ENCODE data around the gene FREM2. TPM values are rescaled to one million over a fixed set of nuclear protein-coding genes. Genes with fewer than 3 reads are reported as not detected.

FREM2 gene
- total and polyA plus RNA-seq, 9 of the 15 experiments (the other 6 are each of a cell fraction or from before 2014, with no cell fraction given) = under 0.01 to 0.02 TPM; not detected in 7

DNA sequence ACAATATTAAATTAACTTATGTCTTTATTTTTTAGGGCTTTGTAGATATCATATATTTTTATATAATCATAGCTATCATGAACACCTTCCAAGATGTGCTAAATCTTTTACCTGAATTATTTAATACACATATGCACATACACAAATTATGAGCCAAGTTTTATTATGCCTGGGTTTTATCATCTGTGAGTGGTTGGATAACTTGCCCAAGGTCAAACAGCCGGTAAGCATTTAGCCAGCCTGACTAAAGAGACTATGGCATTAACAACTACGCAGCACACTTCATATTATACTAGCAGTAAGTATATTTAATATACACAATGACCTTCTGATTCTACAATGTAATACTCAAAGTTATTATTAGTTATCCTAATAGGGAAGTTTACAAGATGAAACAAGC, 132.7 kb downstream of the FREM2 start:
- Histone ChIP-seq H3K4me3 (no peak overlapping the region), H4K20me1 (replicated peaks; ENCODE audit: control insufficient read depth, insufficient read depth, low read length) (no peaks in the 10 kb centered on the region), H2AFZ (ENCODE audit: low read depth, low read length) (no peak overlapping the region), H3K4me2 (ENCODE audit: insufficient read depth, low read length) (no peak overlapping the region), H3K27me3 (ENCODE audit: control insufficient read depth in 2 of 2, insufficient read depth in 2 of 2, low read length in 2 of 2) (no peaks in the 10 kb centered on the region), H3K36me3 (ENCODE audit: control insufficient read depth, insufficient read depth, low read length) (no peaks in the 10 kb centered on the region), H3K9me3 (replicated peaks; ENCODE audit: control insufficient read depth, insufficient read depth, low read depth, low read length) (no peaks in the 10 kb centered on the region), H3K9me1 (ENCODE audit: control insufficient read depth, insufficient read depth, low read length) (no peaks in the 10 kb centered on the region), H3K79me2 (ENCODE audit: control insufficient read depth, insufficient read depth, low read length) (no peaks in the 10 kb centered on the region), H3K27ac (ENCODE audit: extremely low read depth, low read depth, low read length) (no peak overlapping the region), H3K9ac (ENCODE audit: insufficient read depth in 1 of 2, low read depth in 2 of 2, low read length in 2 of 2) (no peak overlapping the region), H3K4me1 (replicated peaks in 1 of 2; ENCODE audit: control insufficient read depth in 2 of 2, insufficient read depth in 2 of 2, low read length in 2 of 2) (no peaks in the 10 kb centered on the region)
- BruUV-seq (replicated peaks) = no TSS peak
- TF ChIP-seq ATF3 (IDR thresholded peaks at IDR 0.05) (no peak), ATF3 (CRISPR knock-in tag; conservative IDR thresholded peaks at IDR 0.05) (no peak), ZNF609 (CRISPR knock-in tag; IDR thresholded peaks at IDR 0.05; ENCODE audit: borderline replicate concordance) (no peak), ZZZ3 (IDR thresholded peaks at IDR 0.05) (no peak)
- TF ChIP-seq, protein P1, sequence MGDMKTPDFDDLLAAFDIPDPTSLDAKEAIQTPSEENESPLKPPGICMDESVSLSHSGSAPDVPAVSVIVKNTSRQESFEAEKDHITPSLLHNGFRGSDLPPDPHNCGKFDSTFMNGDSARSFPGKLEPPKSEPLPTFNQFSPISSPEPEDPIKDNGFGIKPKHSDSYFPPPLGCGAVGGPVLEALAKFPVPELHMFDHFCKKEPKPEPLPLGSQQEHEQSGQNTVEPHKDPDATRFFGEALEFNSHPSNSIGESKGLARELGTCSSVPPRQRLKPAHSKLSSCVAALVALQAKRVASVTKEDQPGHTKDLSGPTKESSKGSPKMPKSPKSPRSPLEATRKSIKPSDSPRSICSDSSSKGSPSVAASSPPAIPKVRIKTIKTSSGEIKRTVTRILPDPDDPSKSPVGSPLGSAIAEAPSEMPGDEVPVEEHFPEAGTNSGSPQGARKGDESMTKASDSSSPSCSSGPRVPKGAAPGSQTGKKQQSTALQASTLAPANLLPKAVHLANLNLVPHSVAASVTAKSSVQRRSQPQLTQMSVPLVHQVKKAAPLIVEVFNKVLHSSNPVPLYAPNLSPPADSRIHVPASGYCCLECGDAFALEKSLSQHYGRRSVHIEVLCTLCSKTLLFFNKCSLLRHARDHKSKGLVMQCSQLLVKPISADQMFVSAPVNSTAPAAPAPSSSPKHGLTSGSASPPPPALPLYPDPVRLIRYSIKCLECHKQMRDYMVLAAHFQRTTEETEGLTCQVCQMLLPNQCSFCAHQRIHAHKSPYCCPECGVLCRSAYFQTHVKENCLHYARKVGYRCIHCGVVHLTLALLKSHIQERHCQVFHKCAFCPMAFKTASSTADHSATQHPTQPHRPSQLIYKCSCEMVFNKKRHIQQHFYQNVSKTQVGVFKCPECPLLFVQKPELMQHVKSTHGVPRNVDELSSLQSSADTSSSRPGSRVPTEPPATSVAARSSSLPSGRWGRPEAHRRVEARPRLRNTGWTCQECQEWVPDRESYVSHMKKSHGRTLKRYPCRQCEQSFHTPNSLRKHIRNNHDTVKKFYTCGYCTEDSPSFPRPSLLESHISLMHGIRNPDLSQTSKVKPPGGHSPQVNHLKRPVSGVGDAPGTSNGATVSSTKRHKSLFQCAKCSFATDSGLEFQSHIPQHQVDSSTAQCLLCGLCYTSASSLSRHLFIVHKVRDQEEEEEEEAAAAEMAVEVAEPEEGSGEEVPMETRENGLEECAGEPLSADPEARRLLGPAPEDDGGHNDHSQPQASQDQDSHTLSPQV (IDR thresholded peaks at IDR 0.05) = no peak
- TF ChIP-seq, protein P2, sequence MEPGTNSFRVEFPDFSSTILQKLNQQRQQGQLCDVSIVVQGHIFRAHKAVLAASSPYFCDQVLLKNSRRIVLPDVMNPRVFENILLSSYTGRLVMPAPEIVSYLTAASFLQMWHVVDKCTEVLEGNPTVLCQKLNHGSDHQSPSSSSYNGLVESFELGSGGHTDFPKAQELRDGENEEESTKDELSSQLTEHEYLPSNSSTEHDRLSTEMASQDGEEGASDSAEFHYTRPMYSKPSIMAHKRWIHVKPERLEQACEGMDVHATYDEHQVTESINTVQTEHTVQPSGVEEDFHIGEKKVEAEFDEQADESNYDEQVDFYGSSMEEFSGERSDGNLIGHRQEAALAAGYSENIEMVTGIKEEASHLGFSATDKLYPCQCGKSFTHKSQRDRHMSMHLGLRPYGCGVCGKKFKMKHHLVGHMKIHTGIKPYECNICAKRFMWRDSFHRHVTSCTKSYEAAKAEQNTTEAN (CRISPR knock-in tag; IDR thresholded peaks at IDR 0.05) = no peak
- DNase-seq (ENCODE audit: extremely low read depth in 1 of 4, low spot score in 3 of 4) = no peak
- intact Hi-C loops (cut with micrococcal nuclease) (no loop called here), in situ Hi-C loops (cut with MboI) (no loop called here)
- POLR2A ChIA-PET = no interaction called here
- WGBS (ENCODE audit: insufficient coverage, low coverage, missing lambda C conversion rate) = 0% methylated on average over 2 of the region's 2 CpGs
- CTCF ChIA-PET (ENCODE audit: low intra/inter-chr PET ratio) = no interaction called here
- no peak for FAIRE-seq
- ATAC-seq = no peak
